Pons (tissue), 1 donor: ENCODE results near the gene ISM1.
"Not testable (repeated sequence)": the region's sequence is repeated elsewhere in the genome, so short reads cannot be mapped to it uniquely, and the experiment has no call there.

Experiments used
- DNase-seq: peaks from one replicate; pipeline ENCODE4 v3.0.0-alpha.2; 2016; ENCODE audit warnings: low spot score

The ISM1 gene

GRCh38 chr20:13221673-13222318, 722 bp downstream of the ISM1 start:
- no peak for DNase-seq

DNA sequence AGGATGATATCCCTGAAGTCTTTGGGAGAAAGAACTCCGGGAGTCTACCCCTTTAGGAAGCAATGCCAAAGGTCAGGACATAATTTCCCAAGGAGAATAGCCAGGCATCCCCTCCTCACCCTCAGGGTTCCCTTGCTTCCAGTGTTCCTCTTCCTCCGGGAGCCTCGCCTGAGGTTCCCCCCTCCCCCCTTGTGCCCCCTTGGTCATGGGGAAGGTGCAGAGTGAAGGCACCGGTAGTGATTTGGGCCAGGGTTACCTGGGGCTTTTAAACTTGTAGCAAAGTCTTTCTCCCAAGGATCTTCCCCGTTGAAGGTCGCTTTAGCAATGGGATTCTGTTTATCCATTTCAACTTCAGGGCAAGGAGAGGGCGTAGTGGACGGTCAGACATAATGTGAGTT, 1.2 kb downstream of the ISM1 start:
- no peak for DNase-seq

DNA sequence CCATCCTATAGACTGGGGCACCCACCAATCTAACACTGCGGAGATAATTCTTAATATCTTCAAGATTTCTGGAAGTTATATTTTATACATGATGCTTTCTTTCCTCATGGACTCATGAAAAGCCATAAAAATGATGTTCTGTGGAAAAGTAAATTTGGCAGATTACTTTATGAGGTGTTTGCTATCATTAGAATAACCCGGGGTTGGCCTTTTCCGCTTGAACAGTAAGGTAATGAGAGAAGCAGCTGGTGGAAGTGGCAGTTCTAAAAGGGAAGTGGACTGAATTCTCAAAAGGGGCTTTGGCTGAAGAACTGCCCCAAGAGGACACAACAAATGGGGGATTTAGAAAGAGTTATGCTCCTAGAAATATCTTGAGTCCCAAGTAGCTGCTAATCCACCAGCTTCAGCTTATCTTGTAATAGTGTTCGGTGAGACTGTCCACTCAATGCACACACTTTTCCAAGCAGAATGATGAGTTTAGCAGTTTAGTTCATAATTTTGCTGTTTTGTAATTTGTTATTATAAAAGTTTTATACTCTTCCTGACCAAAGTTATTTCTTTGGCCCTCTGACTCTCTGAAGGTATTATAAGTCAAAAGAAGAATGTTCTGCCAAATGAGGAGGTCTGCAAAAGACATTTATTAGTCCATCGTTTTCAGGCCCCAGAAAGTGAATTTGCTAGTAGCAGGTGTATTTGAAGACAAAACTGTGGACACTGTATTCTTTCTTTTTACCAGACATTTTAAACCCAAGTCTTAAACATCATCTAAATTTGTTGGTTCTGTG, 2.9 kb downstream of the ISM1 start:
- DNase-seq, result no peak

- no peak for DNase-seq
These were observed 5.3 kb downstream of the ISM1 start for GRCh38 chr20:13226367-13226766.

DNA sequence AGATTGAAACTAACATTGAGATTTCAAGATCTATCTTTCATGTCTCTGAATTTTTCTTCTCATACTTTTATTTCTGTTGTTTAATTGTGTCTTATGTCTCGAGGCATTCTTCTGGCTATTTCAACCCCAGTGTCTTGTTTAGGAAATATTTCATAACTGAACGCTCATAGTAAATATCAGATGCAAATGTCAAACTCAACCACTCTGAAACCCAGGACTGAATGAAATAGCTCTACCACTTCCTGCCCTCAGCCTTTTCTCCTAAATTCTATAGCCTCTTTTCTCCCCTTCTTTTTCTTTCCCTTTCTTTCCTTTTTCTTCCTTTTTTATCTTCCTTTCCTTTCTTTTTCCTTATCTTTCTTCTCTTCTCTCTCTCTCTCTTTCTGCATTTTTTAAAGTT, 7.7 kb downstream of the ISM1 start:
- DNase-seq, result no peak

DNA sequence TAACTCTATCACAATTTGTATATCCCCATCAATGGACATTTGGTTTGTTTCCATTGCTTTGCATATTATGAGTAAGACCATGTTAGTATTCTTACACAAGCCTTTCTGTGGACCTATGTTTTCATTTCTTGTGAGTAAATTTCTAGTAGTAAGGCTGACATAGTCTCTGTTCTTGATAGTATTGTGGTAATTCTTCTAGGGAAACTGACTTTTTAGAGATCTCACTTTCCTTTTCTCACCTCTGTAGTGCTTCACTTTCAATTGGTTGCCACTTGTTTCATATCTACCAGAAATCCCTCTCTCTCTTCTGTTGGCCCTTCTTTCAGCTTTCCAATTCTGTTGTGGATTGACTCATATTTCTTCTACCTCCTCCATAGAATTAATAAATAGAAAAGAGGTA, 8.5 kb downstream of the ISM1 start:
- no peak for DNase-seq

DNA sequence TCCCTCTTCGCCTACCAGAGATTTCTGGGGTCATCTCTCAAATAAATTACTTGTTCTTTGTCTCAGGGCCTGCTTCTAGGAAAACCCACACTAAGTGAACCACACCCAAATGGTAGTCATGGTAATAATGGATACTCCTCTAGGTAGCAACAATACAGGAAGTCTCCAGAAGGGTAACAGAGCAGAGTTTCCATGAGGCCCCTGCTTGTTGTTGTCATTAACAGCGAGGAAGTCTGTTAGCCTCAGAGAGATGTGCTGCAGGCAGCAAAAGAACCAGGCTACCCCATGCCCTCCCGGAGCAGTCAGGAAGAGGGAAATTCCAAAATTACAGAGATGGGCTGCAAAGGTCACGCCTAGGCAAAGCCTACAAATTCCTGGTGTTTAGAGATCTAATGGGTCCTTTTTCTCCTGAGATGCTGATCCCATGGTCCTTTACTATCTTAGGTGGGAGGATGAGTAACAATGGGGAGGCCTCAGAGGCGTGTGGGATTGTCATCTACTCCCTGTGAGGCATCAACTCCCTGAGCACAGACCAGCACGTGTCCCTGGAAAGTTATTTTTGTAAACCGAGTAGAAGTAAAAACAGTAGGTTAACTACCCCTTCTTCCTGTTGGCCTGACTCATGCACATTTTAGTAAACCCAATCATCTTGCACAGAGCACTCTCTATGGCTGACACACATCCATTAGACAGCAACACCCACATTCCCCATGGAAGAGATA, 10.1 kb downstream of the ISM1 start:
- DNase-seq, result no peak

- no peak for DNase-seq
These were observed 11.9 kb downstream of the ISM1 start for GRCh38 chr20:13232999-13233398.

DNA sequence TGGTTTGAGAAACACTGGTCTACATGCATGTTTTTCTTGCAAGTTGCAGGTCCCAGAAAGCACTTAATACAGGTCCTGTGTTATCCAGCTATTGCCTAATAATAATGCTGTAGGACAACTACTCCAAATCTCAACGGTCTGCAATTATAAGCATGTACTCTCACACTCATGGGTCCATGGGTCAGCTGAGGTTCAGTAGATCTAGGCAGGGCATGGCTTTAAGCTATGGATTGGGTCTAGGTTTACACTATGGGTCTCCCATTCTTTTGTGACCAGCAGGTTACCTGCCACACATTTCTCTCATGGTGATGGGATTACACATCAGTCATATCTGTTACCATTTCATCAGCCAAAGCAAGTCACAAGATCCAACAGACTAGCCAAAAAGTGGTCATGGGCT, 13.9 kb downstream of the ISM1 start:
- DNase-seq, result no peak

DNA sequence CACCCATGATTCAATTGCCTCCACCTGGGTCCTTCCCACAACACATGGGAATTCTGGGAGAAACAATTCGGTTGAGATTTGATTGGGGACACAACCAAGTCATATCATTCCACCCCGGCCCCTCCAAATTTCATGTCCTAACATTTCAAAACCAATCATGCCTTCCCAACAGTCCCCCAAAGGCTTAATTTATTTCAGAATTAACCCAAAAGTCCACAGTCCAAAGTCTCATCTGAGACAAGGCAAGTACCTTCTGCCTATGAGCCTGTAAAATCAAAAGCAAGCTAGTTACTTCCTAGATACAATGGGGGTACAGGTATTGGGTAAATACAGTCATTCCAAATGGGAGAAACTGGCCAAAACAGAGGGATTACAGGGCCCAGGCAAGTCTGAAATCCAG, 15.3 kb downstream of the ISM1 start:
- not testable (repeated sequence) for DNase-seq

GRCh38 chr20:13236990-13237720, 16.1 kb downstream of the ISM1 start:
- DNase-seq, result no peak

- DNase-seq, result no peak
These were observed 17.1 kb downstream of the ISM1 start for GRCh38 chr20:13238001-13238653.

GRCh38 chr20:13243826-13244376, 22.8 kb downstream of the ISM1 start:
- DNase-seq, result no peak

- DNase-seq, result no peak
These were observed 24.2 kb downstream of the ISM1 start for GRCh38 chr20:13245250-13245723.

DNA sequence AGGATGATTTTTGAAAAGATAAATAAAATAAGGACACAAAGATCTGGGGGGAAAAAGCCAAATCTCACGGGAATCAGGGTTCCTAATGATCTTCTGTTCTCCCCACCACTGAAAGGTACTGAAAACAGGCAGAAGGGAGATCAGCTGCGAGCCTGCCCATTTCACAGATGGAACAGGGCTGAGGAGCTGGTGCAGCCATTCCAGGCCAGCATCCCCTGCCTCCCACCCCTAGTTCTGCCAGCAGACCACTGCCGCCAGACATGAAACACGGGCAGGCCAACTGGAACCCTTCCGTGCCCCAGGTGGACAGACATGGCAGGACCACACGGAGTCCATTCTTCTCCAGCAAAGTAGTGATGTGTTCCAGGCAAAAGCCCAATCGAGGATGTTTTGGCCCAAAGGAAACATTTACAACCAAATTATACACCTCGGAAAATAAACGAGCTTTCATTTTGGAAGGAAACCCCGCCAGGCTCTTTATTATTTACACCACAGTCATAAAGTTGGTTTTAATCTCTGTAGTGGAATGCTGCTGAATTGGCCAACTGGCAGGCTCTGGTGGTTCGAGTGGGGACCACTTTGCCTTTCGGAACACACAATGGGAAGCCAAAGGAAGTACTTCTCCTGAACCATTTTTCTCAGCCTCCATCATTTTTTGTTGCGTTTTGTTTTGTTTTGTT, 28.2 kb downstream of the ISM1 start:
- DNase-seq, result no peak

DNA sequence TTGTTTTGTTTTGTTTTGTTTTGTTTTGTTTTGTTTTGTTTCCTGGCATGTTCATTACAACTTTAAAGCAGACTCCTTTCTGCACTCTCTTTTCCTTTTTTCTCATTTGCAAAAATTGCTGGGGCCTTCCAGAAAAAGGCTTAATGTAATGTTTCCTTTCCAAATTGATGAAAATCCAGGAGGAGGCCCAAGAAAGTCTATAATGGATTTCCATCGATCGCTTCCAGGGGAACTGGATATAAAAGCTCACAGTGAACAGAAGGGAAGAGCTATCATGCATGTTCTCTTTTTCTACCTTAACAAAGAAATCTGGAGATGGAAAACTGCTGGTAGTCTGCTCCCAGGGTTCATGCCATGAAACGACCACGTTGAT, 28.7 kb downstream of the ISM1 start:
- DNase-seq, result no peak

GRCh38 chr20:13250251-13250650, 29.2 kb downstream of the ISM1 start:
- no peak for DNase-seq

DNA sequence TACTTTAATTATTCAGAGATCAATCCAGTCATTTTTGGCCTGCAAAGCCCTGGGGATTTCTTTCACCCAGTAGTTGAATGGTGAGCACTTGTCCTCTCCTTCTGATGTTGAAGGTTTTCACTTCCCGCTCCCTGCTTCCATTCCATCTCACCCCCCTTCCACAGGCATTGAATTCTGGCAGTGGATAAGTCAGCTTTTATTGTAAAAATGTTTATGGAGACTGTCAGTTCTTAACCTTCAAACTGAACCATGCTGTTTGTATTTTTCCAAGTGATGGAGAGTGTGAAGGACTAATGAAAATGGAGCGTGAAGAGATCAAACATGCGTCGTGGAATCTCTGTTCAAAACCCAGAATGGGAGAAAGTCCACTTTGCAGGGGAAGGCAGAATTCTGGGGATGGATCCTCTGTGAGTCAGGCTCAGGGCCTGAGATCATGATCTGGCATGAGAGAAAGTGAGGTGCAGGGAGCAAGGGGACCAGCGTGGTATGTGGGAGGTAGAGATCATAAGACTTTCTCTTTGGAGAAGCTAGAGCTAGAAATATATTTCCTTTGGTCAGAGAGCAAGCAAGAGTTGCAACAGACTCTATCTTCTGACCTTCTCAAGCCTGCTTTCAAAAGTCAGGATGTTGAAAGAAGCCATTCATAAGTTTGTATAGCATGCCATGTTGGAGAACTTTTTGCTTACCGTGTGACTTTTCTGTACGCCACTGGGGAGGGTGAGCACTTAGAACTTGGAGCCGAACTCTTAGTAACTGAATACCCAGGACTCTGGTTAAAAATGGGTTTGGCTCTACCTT, 30.2 kb downstream of the ISM1 start:
- DNase-seq, result no peak

GRCh38 chr20:13251904-13252297, 30.8 kb downstream of the ISM1 start:
- DNase-seq, result no peak

DNA sequence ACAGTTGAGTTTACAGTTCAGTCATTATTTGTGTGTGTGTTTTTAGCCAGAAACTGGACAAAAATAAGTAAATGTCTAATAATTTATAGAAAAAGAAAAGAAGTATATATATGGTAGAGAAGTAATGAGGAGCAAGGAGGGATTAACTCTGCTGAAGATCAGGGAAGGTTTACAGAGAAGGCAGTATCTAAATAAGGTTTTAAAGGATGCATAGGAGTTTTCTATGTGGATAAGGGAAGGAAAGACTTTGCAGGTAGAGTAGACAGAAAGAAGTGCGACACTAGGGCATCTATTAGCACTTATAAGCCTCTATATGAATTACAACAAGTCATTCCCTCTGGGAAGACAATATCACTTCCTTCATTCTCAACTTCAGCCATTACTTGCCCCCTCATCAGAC, 34.3 kb downstream of the ISM1 start:
- no peak for DNase-seq
